ENCODE measurements around the gene ARHGAP33.
"Not testable (repeated sequence)": the region's sequence is repeated elsewhere in the genome, so short reads cannot be mapped to it uniquely, and the experiment has no call there.

ARHGAP33 gene

GRCh38 chr19:35793381-35794165, 18.2 kb downstream of the ARHGAP33 start:
- peaks cover 36% of the 10 kb centered on the region for H3K27me3 ChIP-seq (ENCODE audit: insufficient read depth, low read length)
- H3K4me1 ChIP-seq (ENCODE audit: insufficient read depth, low read length), result no peaks in the 10 kb centered on the region
- no peak overlapping the region for H3K27ac ChIP-seq (ENCODE audit: low read length)
- no peaks in the 10 kb centered on the region for H3K9me3 ChIP-seq (ENCODE audit: insufficient read depth, low read depth, low read length)
- no peak overlapping the region for H3K9ac ChIP-seq (ENCODE audit: low read depth, low read length)
- no peaks in the 10 kb centered on the region for H3K36me3 ChIP-seq (ENCODE audit: insufficient read depth, low read depth, low read length)
- no peak overlapping the region for H3K4me3 ChIP-seq (ENCODE audit: low read length)

- H3K9me3 ChIP-seq (ENCODE audit: insufficient read depth, low read depth, low read length); H3K27ac ChIP-seq (ENCODE audit: low read length); H3K4me3 ChIP-seq (ENCODE audit: low read length); H3K9ac ChIP-seq (ENCODE audit: low read depth, low read length); H3K4me1 ChIP-seq (ENCODE audit: insufficient read depth, low read length); H3K36me3 ChIP-seq (ENCODE audit: insufficient read depth, low read depth, low read length): not testable (repeated sequence)
- H3K27me3 ChIP-seq (ENCODE audit: insufficient read depth, low read length), result peaks cover 36% of the 10 kb centered on the region
These were observed 20.2 kb downstream of the ARHGAP33 start for GRCh38 chr19:35795564-35795963.

- Histone ChIP-seq H3K36me3 (ENCODE audit: insufficient read depth, low read depth, low read length) (no peaks in the 10 kb centered on the region), H3K27me3 (ENCODE audit: insufficient read depth, low read length) (peaks cover 36% of the 10 kb centered on the region), H3K27ac (ENCODE audit: low read length) (no peak overlapping the region), H3K9me3 (ENCODE audit: insufficient read depth, low read depth, low read length) (no peaks in the 10 kb centered on the region), H3K9ac (ENCODE audit: low read depth, low read length) (no peak overlapping the region), H3K4me3 (ENCODE audit: low read length) (peak overlapping the region; percentile 56; the same call in 1 of the 2 replicates), H3K4me1 (ENCODE audit: insufficient read depth, low read length) (no peaks in the 10 kb centered on the region)
These were observed 21.5 kb downstream of the ARHGAP33 start for GRCh38 chr19:35796645-35797542.

- Histone ChIP-seq H3K27ac (ENCODE audit: low read length) (no peak overlapping the region), H3K9ac (ENCODE audit: low read depth, low read length) (no peak overlapping the region), H3K36me3 (ENCODE audit: insufficient read depth, low read depth, low read length) (no peaks in the 10 kb centered on the region), H3K9me3 (ENCODE audit: insufficient read depth, low read depth, low read length) (no peaks in the 10 kb centered on the region), H3K4me3 (ENCODE audit: low read length) (peak overlapping the region; percentile 56; the same call in 1 of the 2 replicates), H3K4me1 (ENCODE audit: insufficient read depth, low read length) (no peaks in the 10 kb centered on the region), H3K27me3 (ENCODE audit: insufficient read depth, low read length) (peaks cover 36% of the 10 kb centered on the region)
These were observed 22.3 kb downstream of the ARHGAP33 start for GRCh38 chr19:35797663-35798062.

- Histone ChIP-seq H3K36me3 (ENCODE audit: insufficient read depth, low read depth, low read length) (no peaks in the 10 kb centered on the region), H3K4me3 (ENCODE audit: low read length) (no peak overlapping the region), H3K4me1 (ENCODE audit: insufficient read depth, low read length) (no peaks in the 10 kb centered on the region), H3K9me3 (ENCODE audit: insufficient read depth, low read depth, low read length) (no peaks in the 10 kb centered on the region), H3K27me3 (ENCODE audit: insufficient read depth, low read length) (peaks cover 18% of the 10 kb centered on the region), H3K9ac (ENCODE audit: low read depth, low read length) (no peak overlapping the region), H3K27ac (ENCODE audit: low read length) (no peak overlapping the region)
These were observed 26.5 kb downstream of the ARHGAP33 start for GRCh38 chr19:35801828-35802227.

- H3K27me3 ChIP-seq (ENCODE audit: insufficient read depth, low read length), result no peaks in the 10 kb centered on the region; the same call in 1 of the 2 replicates
- no peaks in the 10 kb centered on the region for H3K36me3 ChIP-seq (ENCODE audit: insufficient read depth, low read depth, low read length)
- H3K4me1 ChIP-seq (ENCODE audit: insufficient read depth, low read length), result no peaks in the 10 kb centered on the region
- H3K9ac ChIP-seq (ENCODE audit: low read depth, low read length), result no peak overlapping the region
- no peak overlapping the region for H3K27ac ChIP-seq (ENCODE audit: low read length)
- H3K9me3 ChIP-seq (ENCODE audit: insufficient read depth, low read depth, low read length), result no peaks in the 10 kb centered on the region
- no peak overlapping the region for H3K4me3 ChIP-seq (ENCODE audit: low read length)
These were observed 30.2 kb downstream of the ARHGAP33 start for GRCh38 chr19:35805526-35806102.

GRCh38 chr19:35806597-35806996, 31.2 kb downstream of the ARHGAP33 start:
- no peaks in the 10 kb centered on the region for H3K36me3 ChIP-seq (ENCODE audit: insufficient read depth, low read depth, low read length)
- H3K27me3 ChIP-seq (ENCODE audit: insufficient read depth, low read length), result no peaks in the 10 kb centered on the region; the same call in 1 of the 2 replicates
- H3K9ac ChIP-seq (ENCODE audit: low read depth, low read length), result no peak overlapping the region
- no peak overlapping the region for H3K4me3 ChIP-seq (ENCODE audit: low read length)
- H3K4me1 ChIP-seq (ENCODE audit: insufficient read depth, low read length), result no peaks in the 10 kb centered on the region
- no peaks in the 10 kb centered on the region for H3K9me3 ChIP-seq (ENCODE audit: insufficient read depth, low read depth, low read length)
- H3K27ac ChIP-seq (ENCODE audit: low read length), result no peak overlapping the region

GRCh38 chr19:35807633-35808032, 32.3 kb downstream of the ARHGAP33 start:
- Histone ChIP-seq H3K27ac (ENCODE audit: low read length) (no peak overlapping the region), H3K4me3 (ENCODE audit: low read length) (no peak overlapping the region), H3K4me1 (ENCODE audit: insufficient read depth, low read length) (no peaks in the 10 kb centered on the region), H3K9me3 (ENCODE audit: insufficient read depth, low read depth, low read length) (no peaks in the 10 kb centered on the region), H3K36me3 (ENCODE audit: insufficient read depth, low read depth, low read length) (no peaks in the 10 kb centered on the region), H3K9ac (ENCODE audit: low read depth, low read length) (no peak overlapping the region), H3K27me3 (ENCODE audit: insufficient read depth, low read length) (no peaks in the 10 kb centered on the region; the same call in 1 of the 2 replicates)

GRCh38 chr19:35811317-35812219, 36.2 kb downstream of the ARHGAP33 start:
- Histone ChIP-seq H3K9ac (ENCODE audit: low read depth, low read length) (no peak overlapping the region), H3K4me3 (ENCODE audit: low read length) (no peak overlapping the region), H3K4me1 (ENCODE audit: insufficient read depth, low read length) (peaks cover 3% of the 10 kb centered on the region; the same call in 1 of the 2 replicates), H3K36me3 (ENCODE audit: insufficient read depth, low read depth, low read length) (no peaks in the 10 kb centered on the region), H3K27ac (ENCODE audit: low read length) (no peak overlapping the region), H3K27me3 (ENCODE audit: insufficient read depth, low read length) (no peaks in the 10 kb centered on the region), H3K9me3 (ENCODE audit: insufficient read depth, low read depth, low read length) (no peaks in the 10 kb centered on the region)

- Histone ChIP-seq H3K36me3 (ENCODE audit: insufficient read depth, low read depth, low read length) (no peaks in the 10 kb centered on the region), H3K4me3 (ENCODE audit: low read length) (no peak within 1 kb of the TSS), H3K9me3 (ENCODE audit: insufficient read depth, low read depth, low read length) (no peaks in the 10 kb centered on the region), H3K27me3 (ENCODE audit: insufficient read depth, low read length) (no peaks in the 10 kb centered on the region), H3K9ac (ENCODE audit: low read depth, low read length) (no peak within 1 kb of the TSS), H3K4me1 (ENCODE audit: insufficient read depth, low read length) (peaks cover 3% of the 10 kb centered on the region; the same call in 1 of the 2 replicates), H3K27ac (ENCODE audit: low read length) (no peak within 1 kb of the TSS)
These were observed 37.1 kb downstream of the ARHGAP33 start, which contains the start of gene PRODH2 for GRCh38 chr19:35812220-35813042. PRODH2 (minus strand) TSS chr19:35812845; CDS start chr19:35812805, 40 bp downstream.
